A673 (cell line): ENCODE data around the gene NUB1. TPM values are rescaled to one million over a fixed set of nuclear protein-coding genes. Genes with fewer than 3 reads are reported as not detected.

ENCODE experiments used
- BruUV-seq: library from RNA; stranded (reverse); fragments of 400-500 nt; replicated peaks from 2 replicates; lab custom pipeline; 2021; lab: Mats Ljungman, UMichigan
- CTCF ChIA-PET: fragments of 300-600 bp; sonication (Branson Sonifier 250); formaldehyde crosslinking; loops from one replicate; lab custom pipeline; 2022; ENCODE audit warnings: antibody characterized with exemption; lab: Charles Lee
- POLR2A ChIA-PET: fragments of 300-600 bp; sonication (Branson Sonifier 250); formaldehyde crosslinking; loops from one replicate; lab custom pipeline; 2022; ENCODE audit warnings: antibody characterized with exemption; ENCODE audit not compliant: low non-redundant PET; lab: Charles Lee
- DNase-seq: peaks from one replicate; pipeline ENCODE4 v3.0.0-alpha.2; 2015; ENCODE audit warnings: low spot score
- H3K27ac ChIP-seq: fragments of 200-600 bp; sonication (generic); 2 replicates; pipeline ENCODE4 v1.5.1; 2016; ENCODE audit warnings: mixed run types, low read depth, mild to moderate bottlenecking, mixed read lengths, antibody characterized with exemption, low read length; ENCODE audit not compliant: poor library complexity, severe bottlenecking
- H3K27me3 ChIP-seq: fragments of 200-600 bp; sonication (generic); replicated peaks from 2 replicates; pipeline ENCODE4 v1.6.1; 2017; ENCODE audit warnings: mixed run types, low read depth, mild to moderate bottlenecking, mixed read lengths, antibody characterized with exemption, low read length; ENCODE audit not compliant: insufficient read depth, poor library complexity
- H3K36me3 ChIP-seq: fragments of 200-600 bp; sonication (generic); 2 replicates; pipeline ENCODE4 v1.6.1; 2016; ENCODE audit warnings: mixed run types, mild to moderate bottlenecking, mixed read lengths, antibody characterized with exemption, low read length; ENCODE audit not compliant: insufficient read depth, poor library complexity, severe bottlenecking
- H3K4me1 ChIP-seq: fragments of 200-600 bp; sonication (generic); 2 replicates; pipeline ENCODE4 v1.6.1; 2017; ENCODE audit warnings: mixed run types, mild to moderate bottlenecking, mixed read lengths, antibody characterized with exemption, low read length; ENCODE audit not compliant: insufficient read depth, poor library complexity, severe bottlenecking
- H3K4me3 ChIP-seq: fragments of 200-600 bp; sonication (generic); 2 replicates; pipeline ENCODE4 v1.5.1; 2016; ENCODE audit warnings: low read depth, mixed run types, mild to moderate bottlenecking, mixed read lengths, low read length; ENCODE audit not compliant: poor library complexity, severe bottlenecking
- H3K9me3 ChIP-seq: fragments of 200-600 bp; sonication (generic); 2 replicates; pipeline ENCODE4 v1.6.1; 2016; ENCODE audit warnings: mixed run types, low read depth, mild to moderate bottlenecking, mixed read lengths, antibody characterized with exemption, low read length; ENCODE audit not compliant: poor library complexity, severe bottlenecking
- CTCF ChIP-seq: fragments of 300-800, 200-600 bp; sonication (generic); conservative IDR thresholded peaks from 2 replicates; pipeline ENCODE4 v1.5.1; 2017; ENCODE audit warnings: low read depth, mild to moderate bottlenecking, antibody characterized with exemption, low read length, moderate library complexity, mixed read lengths
- EZH2 ChIP-seq: fragments of 200-600 bp; sonication (generic); IDR thresholded peaks from 2 replicates; pipeline ENCODE4 v1.6.1; 2017; ENCODE audit warnings: borderline replicate concordance, low read depth, mild to moderate bottlenecking, mixed read lengths, antibody characterized with exemption, low read length; ENCODE audit not compliant: poor library complexity, severe bottlenecking
- intact Hi-C: fragments of 100-400 bp; cut with micrococcal nuclease; formaldehyde crosslinking; loops from one replicate; pipeline ENCODE4 v1.10.0; 2022; ENCODE audit not compliant: unreplicated experiment
- total RNA-seq: library from RNA; stranded (reverse); gene quantifications from 2 replicates; pipeline ENCODE4 v1.2.3, GENCODE V29; 2021

Gene NUB1
- total RNA-seq, 1 experiment from 2014 or later: 36.9 TPM

GRCh38 chr7:151405588-151405987, 64.0 kb downstream of the NUB1 start:
- no TSS peak for BruUV-seq
- no peak for DNase-seq
- Histone ChIP-seq H3K27ac (no peak overlapping the region), H3K4me3 (no peak overlapping the region), H3K36me3 (no peaks in the 10 kb centered on the region), H3K27me3 (peaks cover 22% of the 10 kb centered on the region), H3K9me3 (no peaks in the 10 kb centered on the region), H3K4me1 (peaks cover 11% of the 10 kb centered on the region)
- ChIA-PET POLR2A (no interaction called here), CTCF (no interaction called here)
- TF ChIP-seq CTCF: no peak
- TF ChIP-seq EZH2: no peak
- intact Hi-C loops: no loop called here

GRCh38 chr7:151406051-151406875, 64.7 kb downstream of the NUB1 start:
- CTCF ChIA-PET: no interaction called here
- H3K36me3 ChIP-seq: no peaks in the 10 kb centered on the region
- TF ChIP-seq EZH2 (no peak), CTCF (no peak)
- H3K27ac ChIP-seq: no peak overlapping the region
- intact Hi-C loops: no loop called here
- H3K4me1 ChIP-seq: peaks cover 11% of the 10 kb centered on the region
- POLR2A ChIA-PET: no interaction called here
- DNase-seq: no peak
- H3K4me3 ChIP-seq: no peak overlapping the region
- peaks cover 29% of the 10 kb centered on the region for H3K27me3 ChIP-seq
- H3K9me3 ChIP-seq: no peaks in the 10 kb centered on the region
- BruUV-seq: no TSS peak

DNA sequence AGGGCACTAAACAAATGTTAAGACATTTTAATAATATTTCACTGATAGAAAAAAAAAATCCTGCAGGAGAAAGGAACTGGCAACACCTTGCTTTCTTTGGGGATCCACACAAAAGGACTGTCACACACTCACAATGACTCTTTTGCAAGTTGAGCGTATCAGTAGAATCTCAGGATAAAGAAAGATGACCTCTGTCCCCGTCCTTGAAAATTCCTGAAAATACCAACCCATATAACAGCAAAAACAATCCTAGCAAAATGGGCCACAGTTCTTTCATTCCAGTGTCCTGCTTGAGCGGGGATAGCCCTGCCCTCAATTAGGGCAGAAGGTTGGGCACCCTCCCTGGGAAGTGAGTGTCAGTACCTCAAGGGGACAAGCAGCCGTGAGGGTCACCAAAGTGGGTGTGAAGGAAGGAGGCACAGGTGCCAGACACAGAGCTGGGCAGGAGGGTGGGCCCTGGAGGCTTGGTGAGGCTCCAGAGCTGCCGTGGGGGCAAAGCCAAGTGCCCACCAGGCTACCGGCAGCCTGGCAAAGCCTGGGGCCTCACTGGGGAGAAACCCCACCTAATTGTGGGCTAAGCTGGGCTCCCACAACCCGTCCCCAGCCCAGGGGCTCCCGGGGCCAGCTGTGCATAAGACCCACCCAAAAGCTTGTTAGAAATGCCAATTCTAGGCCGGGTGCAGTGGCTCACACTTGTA, 65.4 kb downstream of the NUB1 start:
- DNase-seq: no peak
- Histone ChIP-seq H3K4me1 (peaks cover 11% of the 10 kb centered on the region), H3K27ac (no peak overlapping the region), H3K4me3 (no peak overlapping the region), H3K36me3 (no peaks in the 10 kb centered on the region), H3K27me3 (peaks cover 36% of the 10 kb centered on the region), H3K9me3 (no peaks in the 10 kb centered on the region)
- intact Hi-C loops: no loop called here
- BruUV-seq: no TSS peak
- ChIA-PET CTCF (no interaction called here), POLR2A (interaction anchor here (0.6 kb wide), 1 partner anchor 24 kb away, joined by 3 read pairs; no protein-coding TSS in a partner anchor)
- no peak for TF ChIP-seq EZH2
- no peak for TF ChIP-seq CTCF
